NOMO-1 treated with DMSO at 0.1 percent for 48 hours (cell line): ENCODE data around the gene ASCC1.

ENCODE experiments used
- DNase-seq: peaks from one replicate; lab custom pipeline; 2025; ENCODE audit not compliant: unreplicated experiment; lab: John Stamatoyannopoulos, UW

Gene ASCC1

DNA sequence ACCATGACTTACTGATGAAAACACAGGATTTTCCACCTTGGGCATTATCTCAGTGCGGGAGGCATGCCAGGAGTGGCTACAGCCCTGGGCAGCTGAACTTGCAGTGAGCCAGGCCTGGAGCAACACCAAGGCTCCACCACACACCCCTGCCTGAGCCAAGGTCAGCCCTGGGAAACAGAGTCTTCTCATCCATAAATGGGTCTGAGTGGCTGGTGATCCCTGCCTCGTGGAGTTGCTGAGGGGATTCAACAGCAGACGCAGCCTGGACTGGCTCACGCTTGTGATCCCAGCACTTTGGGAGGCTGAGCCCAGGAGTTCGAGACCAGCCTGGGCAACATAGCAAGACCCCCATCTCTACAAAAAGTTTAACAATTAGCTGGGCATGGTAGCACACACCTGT is 160.0 kb downstream of the ASCC1 start:
- no peak for DNase-seq

DNA sequence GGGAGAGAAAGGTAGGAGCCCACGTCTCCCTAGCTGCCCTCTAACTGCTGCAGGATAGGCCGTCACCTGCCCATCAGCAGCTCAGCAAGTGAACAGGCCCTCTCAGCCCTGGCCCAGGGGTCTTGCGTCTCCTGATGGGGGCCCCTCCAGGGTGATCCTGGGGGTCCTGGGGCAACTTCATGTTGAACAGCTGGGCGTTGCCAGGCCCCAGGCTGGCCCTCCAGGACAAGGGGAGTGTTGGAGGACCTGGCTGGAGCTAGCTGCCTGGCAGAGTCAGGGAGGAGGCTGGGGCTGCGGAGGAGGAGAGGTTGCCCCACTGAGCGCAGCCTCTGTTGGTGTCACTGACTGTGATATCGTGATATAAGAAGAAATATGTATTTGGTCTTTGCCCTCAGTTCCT is 162.4 kb downstream of the ASCC1 start:
- no peak for DNase-seq

DNA sequence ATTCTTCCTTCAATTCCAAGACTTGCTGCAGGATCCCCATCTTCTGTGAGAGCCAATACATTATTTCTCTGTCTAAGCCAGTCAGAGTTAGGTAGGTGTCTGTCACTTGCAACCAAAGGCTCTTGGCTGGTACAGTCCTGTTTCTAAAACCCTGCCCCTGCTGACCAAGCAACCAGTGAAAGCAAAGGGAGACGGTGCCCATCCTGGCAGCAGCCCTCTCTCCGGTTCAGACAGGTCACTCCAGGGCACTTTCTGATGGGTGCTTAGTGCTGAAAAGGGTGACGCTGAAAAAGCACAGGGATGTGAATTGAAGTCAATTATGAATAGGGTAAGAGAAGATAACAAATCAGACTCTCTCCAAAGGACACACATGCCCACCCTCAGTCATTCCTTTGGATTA is 165.2 kb downstream of the ASCC1 start:
- no peak for DNase-seq

DNA sequence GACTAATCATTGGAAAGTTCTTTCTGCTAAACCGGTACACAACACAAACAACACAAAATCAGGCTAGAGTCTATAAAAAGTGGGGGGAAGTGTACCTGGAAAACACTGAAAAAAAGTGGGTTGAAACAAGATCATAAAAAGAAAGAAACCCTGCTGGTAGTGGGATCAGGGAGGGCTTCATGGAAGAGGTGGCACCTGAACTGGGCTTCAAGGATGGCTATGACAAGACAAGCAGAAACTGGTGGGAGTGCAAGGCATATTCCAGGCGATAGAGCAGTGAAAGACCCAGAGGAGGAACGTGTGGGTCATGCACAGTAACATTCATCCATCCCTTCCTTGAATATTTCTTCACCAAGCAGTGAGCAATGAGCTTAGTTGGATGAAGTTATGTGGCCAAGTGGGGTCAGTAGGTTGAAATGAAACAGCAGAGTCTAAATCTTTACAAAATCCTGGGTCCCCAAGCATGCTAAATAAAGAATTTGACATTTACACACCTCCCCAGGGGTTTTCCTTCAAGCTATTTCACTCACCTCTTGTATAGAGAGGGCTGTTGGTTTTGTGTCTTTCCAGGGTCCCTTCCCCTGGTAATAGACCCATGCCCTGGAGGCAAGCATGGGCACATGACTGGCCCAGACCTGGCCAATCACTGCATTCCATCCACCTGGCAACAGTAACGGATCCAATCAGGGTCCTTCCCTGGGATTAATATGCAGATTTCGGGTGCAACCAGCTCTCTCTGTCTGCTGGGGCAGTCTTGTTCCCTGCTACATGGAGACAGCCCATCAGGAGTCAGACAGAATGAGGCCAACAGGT is 165.9 kb downstream of the ASCC1 start:
- no peak for DNase-seq

DNA sequence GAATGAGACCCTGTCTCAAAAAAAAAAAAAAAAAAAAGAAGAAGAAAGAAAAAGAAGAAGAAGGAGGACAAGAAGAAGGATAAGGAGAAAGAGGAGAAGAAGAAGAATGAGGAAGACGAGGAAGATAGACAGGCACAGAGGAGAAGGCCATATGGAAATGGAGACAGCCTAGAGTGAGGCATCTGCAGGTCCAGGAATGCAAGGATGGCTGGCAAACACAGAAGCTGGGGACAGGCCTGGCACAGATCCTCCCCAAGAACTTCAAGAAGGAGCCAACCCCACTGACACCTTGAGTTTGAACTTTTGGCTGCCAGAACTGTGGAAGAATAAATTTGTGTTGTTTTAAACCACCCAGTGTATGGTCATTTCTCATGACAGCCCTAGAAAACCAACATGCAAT is 166.6 kb downstream of the ASCC1 start:
- no peak for DNase-seq

DNA sequence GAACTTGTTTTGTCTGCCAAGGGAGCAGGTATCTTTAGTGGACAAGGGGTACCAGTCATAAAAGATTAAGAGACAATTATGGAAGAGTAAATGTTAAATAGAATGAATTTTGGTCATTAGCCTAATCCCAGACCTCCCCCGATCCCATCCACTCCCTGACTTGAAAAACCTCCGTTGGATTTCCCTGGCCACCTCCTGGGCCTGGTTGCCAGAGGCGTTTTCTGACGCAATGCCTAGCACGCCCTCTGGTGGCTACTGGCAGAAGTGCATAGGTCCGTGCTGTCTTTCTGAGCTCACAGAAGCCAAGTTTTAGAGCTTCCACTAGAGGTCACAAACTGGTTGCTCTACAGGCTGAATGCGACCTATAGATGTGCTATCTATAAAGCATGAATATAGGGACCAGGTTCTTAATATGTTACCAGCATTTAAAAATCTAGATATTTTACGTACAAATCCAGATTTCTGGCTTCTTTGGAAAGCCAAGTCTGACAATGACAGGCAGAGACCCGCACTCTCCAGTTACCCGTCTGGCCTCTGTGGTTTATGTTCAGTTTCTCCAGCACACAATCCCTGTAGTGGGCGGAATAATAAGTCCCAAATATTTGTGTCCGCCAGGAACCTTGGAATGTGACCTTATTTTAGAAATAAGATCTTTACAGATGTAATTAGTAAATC is 167.5 kb downstream of the ASCC1 start:
- DNase-seq = peak; percentile 89
